HepG2 (cell line): ENCODE data around the gene HTRA3. TPM values are rescaled to one million over a fixed set of nuclear protein-coding genes. Genes with fewer than 3 reads are reported as not detected.

ENCODE experiments used
- ATAC-seq: fragments of 200-7000 bp; cut with Tn5 transposase; 3 replicates; pipeline ENCODE4 v1.9.1; 2020; ENCODE audit warnings: mild to moderate bottlenecking, moderate library complexity
- BruUV-seq: library from RNA; stranded (reverse); fragments of 400-500 nt; replicated peaks from 2 replicates; lab custom pipeline; 2021; lab: Mats Ljungman, UMichigan
- CTCF ChIA-PET: fragments of 300-600 bp; formaldehyde crosslinking; extraction: SDS; loops from one replicate; lab custom pipeline; 2021; ENCODE audit warnings: low total read pairs, inconsistent platforms, low intra/inter-chr PET ratio; lab: Yijun Ruan, JAX
- POLR2A ChIA-PET: fragments of 350-600 bp; sonication (Branson Sonifier 250); formaldehyde crosslinking; loops from one replicate; lab custom pipeline; 2020; ENCODE audit warnings: antibody characterized with exemption, inconsistent platforms; lab: Yijun Ruan, JAX
- DNase-seq: peaks from one replicate; pipeline ENCODE4 v3.0.0-alpha.2; 2015; ENCODE audit warnings: low spot score
- FAIRE-seq: peaks from 3 replicates; lab custom pipeline; 2011; peaks lifted over from hg19 to GRCh38; lab: Jason Lieb, UNC
- H2AFZ ChIP-seq: one replicate; pipeline ENCODE4 v1.6.1; 2011; ENCODE audit warnings: low read length, inconsistent platforms
- H3K27ac ChIP-seq: fragments of 300-600 bp; 3 replicates; pipeline ENCODE4 v1.8.0; 2011; ENCODE audit warnings: mixed run types, mild to moderate bottlenecking, mixed read lengths, low read length, inconsistent platforms; ENCODE audit not compliant: insufficient read depth; ENCODE audit errors: extremely low read length
- H3K27me3 ChIP-seq, 2 experiments: fragments of 200-600 bp in 1 of 2; 2 replicates in 1 of 2; 3 replicates in 1 of 2; pipeline versions ENCODE4 v1.6.0 to v1.8.0; 2011; ENCODE audit warnings: low read length in 2 of 2, mild to moderate bottlenecking in 2 of 2, moderate library complexity in 2 of 2, inconsistent platforms in 1 of 2; ENCODE audit not compliant: insufficient read depth in 2 of 2, control insufficient read depth in 1 of 2
- H3K36me3 ChIP-seq, 2 experiments: fragments of 200-600 bp in 1 of 2; replicated peaks in 1 of 2; 2 replicates in 1 of 2; 3 replicates in 1 of 2; pipeline versions ENCODE4 v1.5.1 to v1.8.0; 2011; ENCODE audit warnings: low read length in 2 of 2, inconsistent platforms in 1 of 2; ENCODE audit not compliant: insufficient read depth in 2 of 2, control insufficient read depth in 1 of 2
- H3K4me1 ChIP-seq: 2 replicates; pipeline ENCODE4 v1.5.1; 2012; ENCODE audit warnings: low read length, inconsistent platforms; ENCODE audit not compliant: insufficient read depth
- H3K4me2 ChIP-seq: 2 replicates; pipeline ENCODE4 v1.6.0; 2011; ENCODE audit warnings: low read depth, low read length, inconsistent platforms
- H3K4me3 ChIP-seq, 3 experiments: fragments of 200-600 bp in 1 of 3; sonication (generic), shearing (Covaris generic) in 1 of 3; replicated peaks in 1 of 3; 2 replicates each; pipeline ENCODE4 v1.5.1; 2011 to 2016; ENCODE audit warnings: low read length in 3 of 3, inconsistent platforms in 2 of 3, low read depth in 2 of 3, mild to moderate bottlenecking in 2 of 3, control low read depth in 1 of 3, mixed read lengths in 1 of 3; ENCODE audit not compliant: insufficient read depth in 1 of 3
- H3K79me2 ChIP-seq: one replicate; pipeline ENCODE4 v1.6.1; 2011; ENCODE audit warnings: low read length, inconsistent platforms; ENCODE audit not compliant: insufficient read depth
- H3K9ac ChIP-seq: 2 replicates; pipeline ENCODE4 v1.6.0; 2011; ENCODE audit warnings: mild to moderate bottlenecking, low read depth, low read length, inconsistent platforms; ENCODE audit not compliant: insufficient read depth
- H3K9me3 ChIP-seq: 2 replicates; pipeline ENCODE4 v1.5.1; 2012; ENCODE audit warnings: mild to moderate bottlenecking, low read length
- H4K20me1 ChIP-seq: 2 replicates; pipeline ENCODE4 v1.6.0; 2011; ENCODE audit warnings: inconsistent platforms, mild to moderate bottlenecking, low read length, moderate library complexity; ENCODE audit not compliant: insufficient read depth
- AGO2 ChIP-seq: fragments of 200-400 bp; formaldehyde crosslinking; optimal IDR thresholded peaks from 2 replicates; pipeline ENCODE3; 2017; ENCODE audit warnings: mild to moderate bottlenecking, low read depth, low read length, moderate library complexity
- FOXK1 ChIP-seq: sonication (generic); formaldehyde crosslinking; IDR thresholded peaks from 2 replicates; pipeline ENCODE4 v1.4.0; 2020; ENCODE audit warnings: low read depth, missing genetic modification reagents, borderline replicate concordance
- PHF5A ChIP-seq: IDR thresholded peaks from one replicate; pipeline ENCODE4 v1.6.1; 2018; ENCODE audit warnings: low read depth, missing genetic modification reagents; ENCODE audit not compliant: unreplicated experiment
- POLR2G ChIP-seq: fragments of 200-400 bp; formaldehyde crosslinking; IDR thresholded peaks from 2 replicates; pipeline ENCODE4 v1.6.1; 2018; ENCODE audit warnings: mild to moderate bottlenecking, low read depth, low read length, moderate library complexity
- WGBS: methylation state at CpG from one replicate; pipeline ENCODE4 v1.1.6; 2017; ENCODE audit warnings: low lambda C conversion rate; 5-methylcytosine and 5-hydroxymethylcytosine counted together
- in situ Hi-C: cut with HindIII; loops from 2 replicates; pipeline ENCODE4 v1.10.0; 2017; ENCODE audit warnings: low pct_unique_long_range_greater_than_20kb; ENCODE audit not compliant: extremely low pct_ligation_motif_present
- intact Hi-C: fragments of 100-400 bp; cut with micrococcal nuclease; formaldehyde crosslinking; loops from one replicate; pipeline ENCODE4 v1.10.0; 2022; ENCODE audit not compliant: unreplicated experiment
- polyA plus RNA-seq, 8 experiments: library from polyadenylated mRNA; depleted of rRNA in 3 of 8; stranded (reverse) in 7 of 8; unstranded in 1 of 8; fragments of >200 nt; fragmentation: Illumina TruSeq in 4 of 8; extraction: Trizol in 4 of 8; gene quantifications; 2 replicates each; pipeline versions ENCODE4 v1.2.1 to v1.2.3, GENCODE V29; 2011 to 2016; ENCODE audit warnings: low read depth in 4 of 8, missing spikeins in 1 of 8, mixed read lengths in 1 of 8; ENCODE audit not compliant: insufficient read depth in 1 of 8
- total RNA-seq, 5 experiments: library from RNA; depleted of rRNA; stranded (reverse); fragments of >200 nt; fragmentation: Illumina TruSeq; extraction: Trizol; gene quantifications; 2 replicates each; pipeline ENCODE4 v1.2.3, GENCODE V29; 2016; ENCODE audit warnings: low read depth in 1 of 5

HTRA3 gene
- total and polyA plus RNA-seq, 2 of the 13 experiments (the other 11 are each of a cell fraction or from before 2014, with no cell fraction given): 0.17 TPM; not detected in 1

DNA sequence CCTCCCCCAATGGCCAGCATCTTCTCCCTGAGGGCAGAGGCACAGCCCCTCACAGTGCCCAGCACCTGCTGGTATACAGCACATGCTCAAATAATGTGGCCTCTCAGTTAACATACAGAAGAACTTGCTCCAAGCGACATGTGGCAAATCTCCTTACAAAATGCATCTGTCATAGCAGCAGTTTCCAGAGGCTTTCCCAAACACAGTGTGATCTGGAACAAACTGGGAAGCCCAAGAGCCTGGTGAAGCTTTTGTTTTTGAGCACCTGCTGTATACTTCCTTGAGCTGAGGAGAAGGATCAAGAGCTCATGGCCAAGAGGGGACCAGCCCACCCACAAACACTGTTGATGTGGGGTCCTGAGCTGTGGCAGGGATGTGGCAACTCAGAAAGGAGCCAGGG is 34.8 kb upstream of the HTRA3 start:
- no peaks in the 10 kb centered on the region for H3K9me3 ChIP-seq
- FAIRE-seq: no peak
- in situ Hi-C loops: no loop called here
- ATAC-seq: no peak
- intact Hi-C loops: no loop called here
- no peak overlapping the region for H3K27ac ChIP-seq
- H3K79me2 ChIP-seq: no peaks in the 10 kb centered on the region
- H2AFZ ChIP-seq: no peak overlapping the region
- H3K4me2 ChIP-seq: no peak overlapping the region
- POLR2A ChIA-PET: no interaction called here
- CTCF ChIA-PET: no interaction called here
- peaks cover 19 to 47% of the 10 kb centered on the region in 2 experiments for H3K36me3 ChIP-seq
- no peak for DNase-seq
- peaks cover 31% of the 10 kb centered on the region for H3K4me1 ChIP-seq
- no TSS peak for BruUV-seq
- H3K4me3 ChIP-seq: no peak overlapping the region
- H3K27me3 ChIP-seq: no peaks in the 10 kb centered on the region
- WGBS: 95% methylated on average over 1 of the region's 1 CpG
- H3K9ac ChIP-seq: no peak overlapping the region
- peaks cover 5% of the 10 kb centered on the region; the same call in 1 of the 2 replicates for H4K20me1 ChIP-seq
- TF ChIP-seq POLR2G: peak; percentile 41; the same call in 1 of the 2 replicates
- TF ChIP-seq FOXK1 (CRISPR knock-in tag): no peak

DNA sequence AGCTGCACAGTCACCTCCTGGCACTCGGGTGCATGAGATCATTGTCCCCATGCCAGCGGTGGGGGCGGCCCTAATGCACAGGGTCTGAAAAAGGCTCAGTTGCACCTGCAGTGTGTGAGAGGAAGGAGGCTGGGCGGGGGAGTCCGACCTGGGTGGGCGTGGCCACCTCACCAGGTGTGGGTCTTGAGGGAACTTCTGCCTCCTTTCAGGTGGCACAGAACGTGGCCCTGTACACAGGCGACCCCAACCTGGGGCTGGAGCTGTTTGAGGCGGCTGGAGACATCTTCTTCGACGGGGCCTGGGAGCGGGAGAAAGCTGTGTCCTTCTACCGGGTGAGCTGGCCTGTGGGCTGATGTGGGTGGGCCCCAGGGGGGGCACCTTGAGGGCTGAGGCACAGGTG is 34.3 kb upstream of the HTRA3 start:
- Histone ChIP-seq H3K9me3 (no peaks in the 10 kb centered on the region), H3K4me1 (peaks cover 31% of the 10 kb centered on the region), H3K27ac (no peak overlapping the region), H3K4me3 (no peak overlapping the region), H3K27me3 (no peaks in the 10 kb centered on the region), H3K4me2 (no peak overlapping the region), H2AFZ (no peak overlapping the region), H3K79me2 (no peaks in the 10 kb centered on the region), H3K36me3 (peaks cover 19 to 47% of the 10 kb centered on the region in 2 experiments), H4K20me1 (peaks cover 5% of the 10 kb centered on the region; the same call in 1 of the 2 replicates), H3K9ac (no peak overlapping the region)
- in situ Hi-C loops (no loop called here), intact Hi-C loops (no loop called here)
- no peak for DNase-seq
- no peak for ATAC-seq
- 88% methylated on average over 8 of the region's 13 CpGs for WGBS
- peak; percentile 63 for TF ChIP-seq AGO2
- 0 out of 2 replicates have a peak, but pooled peaks have one; percentile 29 for TF ChIP-seq POLR2G
- TF ChIP-seq PHF5A (CRISPR knock-in tag): no peak
- ChIA-PET POLR2A (no interaction called here), CTCF (no interaction called here)
- no peak for FAIRE-seq
- no TSS peak for BruUV-seq
